ENCODE results near the gene ACO1.

Gene ACO1

GRCh38 chr9:32487981-32488380, 103.5 kb downstream of the ACO1 start:
- DNase-seq: no peak

DNA sequence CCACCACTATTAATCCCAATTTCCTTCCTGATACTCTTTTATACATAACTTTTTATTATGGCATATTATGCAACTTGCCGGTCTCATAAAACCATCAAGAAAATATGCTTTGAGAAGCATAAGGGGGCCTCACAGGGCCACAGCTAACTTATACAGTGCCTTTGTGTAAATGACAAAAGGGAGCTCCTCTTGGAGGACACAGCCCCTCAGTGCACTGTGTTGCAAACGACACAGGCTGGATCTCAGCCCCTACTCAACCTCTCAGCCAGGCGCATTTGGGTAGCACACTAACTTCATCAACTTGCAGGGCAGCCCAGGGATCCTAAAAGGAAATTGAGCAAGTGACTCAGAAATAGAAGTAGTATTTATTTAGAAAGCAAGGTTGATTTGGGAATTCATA, 106.2 kb downstream of the ACO1 start:
- no peak for DNase-seq

- no peak for DNase-seq
Measured at GRCh38 chr9:32497921-32498320, 113.5 kb downstream of the ACO1 start.

GRCh38 chr9:32500768-32501167, 116.3 kb downstream of the ACO1 start:
- DNase-seq: no peak

DNA sequence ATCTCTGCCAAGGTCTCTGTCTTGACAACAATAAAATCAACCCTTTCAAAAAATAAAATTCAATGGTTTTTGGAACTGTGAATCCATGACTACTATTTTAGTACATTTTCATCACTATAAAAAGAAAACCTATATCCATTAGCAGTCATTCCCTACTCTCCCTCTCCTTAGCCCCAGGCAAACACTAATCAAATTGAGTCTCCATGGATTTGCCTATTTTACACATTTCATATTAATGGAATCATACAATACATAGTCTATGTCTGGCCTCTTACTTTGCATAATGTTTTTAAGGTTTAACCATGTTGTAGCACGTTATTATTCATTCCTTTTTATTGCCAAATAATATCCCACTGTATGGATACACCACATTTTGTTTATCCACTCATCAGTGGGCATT, 117.4 kb downstream of the ACO1 start:
- no peak for DNase-seq

DNA sequence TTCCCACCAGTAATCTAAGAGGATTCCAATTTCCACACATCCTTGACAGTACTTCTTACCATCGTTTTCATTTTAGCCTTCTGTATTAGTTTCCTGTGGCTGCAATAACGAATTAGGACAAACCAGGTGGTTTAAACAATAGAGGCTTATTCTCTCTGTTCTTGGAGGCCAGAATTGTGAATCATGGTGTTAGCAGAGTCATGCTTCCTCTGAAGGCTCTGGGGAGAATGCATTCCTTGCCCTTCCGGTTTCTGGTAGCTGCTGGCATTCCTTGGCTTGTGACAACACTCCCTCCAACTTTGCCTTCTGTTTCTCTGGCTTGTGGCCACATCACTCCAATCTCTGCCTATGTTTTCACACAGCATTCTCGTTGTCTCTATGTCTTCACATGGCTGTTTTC, 118.0 kb downstream of the ACO1 start:
- DNase-seq: no peak

DNA sequence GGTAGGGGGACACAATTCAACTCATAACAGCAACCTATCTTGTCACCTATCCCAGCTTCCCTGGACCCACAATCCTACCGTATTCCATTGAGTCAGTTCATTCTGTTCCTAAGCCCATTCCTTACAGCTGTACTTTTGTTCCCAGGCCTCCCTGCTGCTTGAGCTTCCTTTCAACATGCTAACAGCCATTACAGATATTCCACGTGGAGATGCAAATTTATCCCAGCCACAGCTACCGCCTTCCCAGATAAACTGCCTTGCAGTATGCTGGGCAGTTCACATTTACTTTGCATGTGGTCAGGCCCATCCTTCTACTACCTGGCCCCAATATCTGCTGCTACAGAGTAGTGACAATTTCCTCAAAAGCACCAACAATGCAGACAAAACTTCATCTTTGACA, 118.6 kb downstream of the ACO1 start:
- no peak for DNase-seq
